ENCODE data around the gene USP24.

DNA sequence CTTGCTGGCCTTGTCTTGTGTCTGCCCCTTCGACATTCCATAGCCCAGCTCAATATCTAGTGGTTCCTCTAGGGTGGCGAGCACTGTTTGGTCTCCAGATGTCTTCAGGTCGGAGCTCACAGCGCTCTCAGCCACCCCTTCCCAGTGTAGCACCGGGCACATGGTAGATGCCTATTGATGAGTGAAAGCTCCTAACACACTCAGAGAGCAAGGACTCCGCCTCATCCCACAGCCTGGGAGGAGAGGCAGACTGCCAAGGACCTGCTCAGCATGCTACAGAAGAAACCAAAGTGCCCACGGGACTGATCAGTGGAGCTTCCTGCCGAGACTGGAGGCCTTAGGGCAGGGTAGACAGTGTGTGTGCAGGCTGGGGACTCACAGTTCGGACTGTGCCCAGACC is 164.9 kb downstream of the USP24 start:
- TF ChIP-seq CTCF (IDR thresholded peaks at IDR 0.05) (no peak), POLR2A (IDR thresholded peaks at IDR 0.05) (no peak)
